GM23338 (cell line): ENCODE results near the gene ZNF580.

Experiments
- CTCF ChIP-seq, 2 experiments: fragments of 200-600 bp in 1 of 2; sonication (generic) in 1 of 2; conservative IDR thresholded peaks; 2 replicates each; pipeline versions ENCODE4 v1.5.1 to v1.6.1; 2016 to 2017; ENCODE audit warnings: antibody characterized with exemption in 2 of 2, low read depth in 2 of 2, mild to moderate bottlenecking in 2 of 2, moderate library complexity in 1 of 2
- EZH2phosphoT487 ChIP-seq: fragments of 200-600 bp; sonication (generic); IDR thresholded peaks from one replicate; pipeline ENCODE4 v1.8.1; 2018; ENCODE audit warnings: antibody characterized with exemption; ENCODE audit not compliant: unreplicated experiment
- POLR2AphosphoS5 ChIP-seq: IDR thresholded peaks from 2 replicates; pipeline ENCODE4 v1.6.1; 2016; ENCODE audit warnings: antibody characterized with exemption, low read depth

DNA sequence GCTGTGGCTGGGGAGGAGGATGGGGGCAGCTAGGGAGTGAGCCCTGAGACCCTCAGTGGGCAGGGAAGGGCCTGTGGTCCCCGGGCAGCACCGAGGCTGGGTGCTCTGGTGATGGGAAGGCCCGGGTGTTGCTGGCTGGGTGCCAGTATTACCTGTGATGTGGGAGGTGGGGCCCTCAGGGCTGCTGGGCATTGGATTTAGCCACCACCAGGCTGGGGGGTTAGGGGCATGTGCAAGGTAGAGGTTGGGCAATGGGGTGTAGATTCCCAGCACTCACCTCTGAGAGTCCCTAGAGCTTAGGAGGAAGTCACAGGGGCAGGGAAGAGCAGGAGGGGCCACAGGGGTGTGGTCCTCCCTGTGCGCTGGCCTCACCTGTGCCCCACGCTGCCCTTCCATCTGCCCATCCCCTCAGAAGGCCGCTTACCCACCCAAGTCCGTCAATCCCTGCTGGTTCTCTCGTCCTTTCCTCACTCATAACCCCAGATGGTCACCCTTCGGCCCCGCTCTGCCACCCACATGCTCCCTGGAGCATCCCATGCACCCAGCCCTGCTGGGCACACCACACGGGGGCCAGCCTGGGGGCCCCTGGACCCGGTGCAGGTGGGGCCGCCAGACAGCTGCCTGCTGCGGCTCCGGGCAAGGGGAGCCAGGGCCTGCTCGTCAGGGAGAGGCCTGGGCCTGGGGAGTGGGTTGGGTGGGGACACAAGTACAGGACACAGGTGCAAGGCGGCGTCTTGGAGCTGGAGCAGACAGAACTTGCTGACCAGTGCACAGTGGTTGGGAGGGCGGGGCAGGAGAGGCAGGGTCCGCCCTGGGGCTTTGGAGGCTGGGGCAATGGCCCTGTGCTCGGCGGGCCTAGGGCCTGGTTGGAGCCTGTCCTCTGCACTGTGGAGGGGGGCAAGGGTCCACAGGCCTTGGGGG lies 46.7 kb downstream of the ZNF580 start:
- TF ChIP-seq EZH2phosphoT487, result no peak
- TF ChIP-seq POLR2AphosphoS5, result no peak
- no peak for TF ChIP-seq CTCF (conservative IDR thresholded peaks at IDR 0.05; ENCODE audit: low read depth in 2 of 2)
